Measurements from ENCODE around the gene ZIC5.

The ZIC5 gene

DNA sequence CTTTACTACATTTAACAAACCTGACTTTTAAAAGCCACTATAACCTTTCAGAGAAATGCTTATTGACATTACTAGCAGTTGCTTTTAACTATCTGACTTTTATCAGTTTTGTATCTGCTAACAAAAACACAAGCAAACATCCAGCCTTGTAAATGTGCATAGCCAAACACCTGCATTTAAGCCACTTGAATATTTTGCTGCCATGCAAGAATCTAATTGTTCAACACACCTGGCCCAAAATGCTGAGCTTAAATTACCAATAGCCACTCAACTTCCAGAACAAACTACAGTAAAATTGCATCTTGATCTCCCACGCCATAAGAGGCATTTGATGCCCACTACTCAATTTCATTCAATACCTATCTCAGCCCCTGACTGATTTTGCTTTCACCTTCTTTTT lies 9.3 kb downstream of the ZIC5 start:
- DNase-seq (ENCODE audit: low read depth) = peak; percentile 82
- no peak overlapping the region for H3K4me3 ChIP-seq (ENCODE audit: low read depth, low read length)
- TF ChIP-seq CTCF (IDR thresholded peaks at IDR 0.05; ENCODE audit: control insufficient read depth, extremely low read depth, insufficient read depth) = no peak

GRCh38 chr13:99961636-99962035 lies 9.9 kb downstream of the ZIC5 start:
- no peak for DNase-seq (ENCODE audit: low read depth)
- TF ChIP-seq CTCF (IDR thresholded peaks at IDR 0.05; ENCODE audit: control insufficient read depth, extremely low read depth, insufficient read depth) = no peak
- H3K4me3 ChIP-seq (ENCODE audit: low read depth, low read length) = 0 out of 2 replicates have a peak overlapping the region, but pooled peaks have one; percentile 5

DNA sequence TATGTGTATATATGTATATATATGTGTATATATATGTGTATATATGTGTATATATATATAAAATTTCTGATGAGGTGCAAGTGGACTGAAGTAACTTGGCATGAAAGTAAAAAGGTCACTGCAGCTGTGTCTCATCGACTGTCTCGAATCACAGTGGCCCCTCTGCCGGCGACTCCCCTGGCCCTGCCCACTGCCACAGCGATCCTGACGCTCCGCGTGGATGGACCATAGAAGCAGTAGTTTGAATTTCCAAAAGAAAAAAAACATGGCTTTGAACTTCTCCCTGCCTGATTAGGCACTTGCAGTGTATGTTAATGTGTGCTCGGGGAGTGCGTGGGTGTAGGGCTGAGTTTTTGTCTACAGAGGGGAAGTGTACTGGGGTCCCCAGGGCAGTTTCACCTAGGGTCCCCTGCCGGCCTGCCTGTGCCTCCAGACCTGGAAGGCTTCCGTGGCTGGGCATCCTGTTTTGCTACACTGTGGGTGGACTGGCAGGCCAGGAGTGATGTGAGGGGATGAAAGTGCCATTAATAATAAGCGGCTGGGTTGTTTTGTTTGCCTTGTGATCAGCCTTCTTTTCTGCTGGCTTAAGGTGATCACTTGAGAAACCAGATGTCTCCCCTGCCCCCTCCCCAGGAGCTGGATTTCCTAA lies 10.8 kb downstream of the ZIC5 start:
- no peak for TF ChIP-seq CTCF (IDR thresholded peaks at IDR 0.05; ENCODE audit: control insufficient read depth, extremely low read depth, insufficient read depth)
- no peak overlapping the region for H3K4me3 ChIP-seq (ENCODE audit: low read depth, low read length)
- DNase-seq (ENCODE audit: low read depth) = no peak

DNA sequence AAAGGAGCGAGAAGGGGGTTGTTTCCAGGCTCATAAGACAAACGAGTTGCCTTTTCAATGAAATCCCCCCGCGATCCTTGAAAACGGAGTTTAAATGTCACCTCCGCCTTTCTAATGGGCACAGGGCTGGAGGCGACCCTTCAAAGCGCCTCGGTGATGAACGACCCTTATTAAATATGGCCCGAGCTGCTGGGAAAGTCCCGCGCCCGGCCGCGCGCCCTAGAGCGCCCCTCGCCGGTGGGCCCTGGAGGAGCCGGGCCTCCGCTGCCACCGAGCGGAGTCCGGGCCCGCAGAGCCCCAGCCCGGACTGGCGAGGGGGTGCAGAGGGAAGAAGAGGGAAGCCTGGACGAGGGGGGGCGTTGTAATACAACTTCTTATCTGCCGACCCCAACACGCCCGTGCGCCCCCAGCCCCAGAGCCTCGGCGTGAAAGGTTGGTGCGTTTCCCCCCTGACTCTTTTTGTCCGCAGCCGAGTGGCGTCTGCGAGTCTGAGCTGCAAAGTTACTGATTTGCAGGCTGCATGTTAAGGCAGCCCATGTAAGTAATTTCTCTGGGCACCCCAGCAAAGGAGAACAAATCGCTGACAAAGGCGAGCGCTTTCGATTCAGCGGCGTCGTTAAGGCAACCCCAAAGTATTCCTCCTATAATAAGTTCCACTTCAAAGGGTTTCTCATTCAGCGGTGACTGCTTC lies 11.9 kb downstream of the ZIC5 start:
- H3K4me3 ChIP-seq (ENCODE audit: low read depth, low read length) = no peak overlapping the region
- no peak for TF ChIP-seq CTCF (IDR thresholded peaks at IDR 0.05; ENCODE audit: control insufficient read depth, extremely low read depth, insufficient read depth)
- DNase-seq (ENCODE audit: low read depth) = no peak

- no peak for DNase-seq (ENCODE audit: low read depth)
- H3K4me3 ChIP-seq (ENCODE audit: low read depth, low read length) = no peak overlapping the region
- TF ChIP-seq CTCF (IDR thresholded peaks at IDR 0.05; ENCODE audit: control insufficient read depth, extremely low read depth, insufficient read depth) = no peak
These were observed 12.4 kb downstream of the ZIC5 start for GRCh38 chr13:99959127-99959539.

- TF ChIP-seq CTCF (IDR thresholded peaks at IDR 0.05; ENCODE audit: control insufficient read depth, extremely low read depth, insufficient read depth) = no peak
- no peak overlapping the region for H3K4me3 ChIP-seq (ENCODE audit: low read depth, low read length)
- no peak for DNase-seq (ENCODE audit: low read depth)
These were observed 13.0 kb downstream of the ZIC5 start for GRCh38 chr13:99958406-99959126.
